ENCODE measurements around the gene CIT. TPM values are rescaled to one million over a fixed set of nuclear protein-coding genes. Genes with fewer than 3 reads are reported as not detected.

CIT gene
- total and polyA plus RNA-seq, 12 donors, result 4.3 to 65.9 (median 18.9) TPM

DNA sequence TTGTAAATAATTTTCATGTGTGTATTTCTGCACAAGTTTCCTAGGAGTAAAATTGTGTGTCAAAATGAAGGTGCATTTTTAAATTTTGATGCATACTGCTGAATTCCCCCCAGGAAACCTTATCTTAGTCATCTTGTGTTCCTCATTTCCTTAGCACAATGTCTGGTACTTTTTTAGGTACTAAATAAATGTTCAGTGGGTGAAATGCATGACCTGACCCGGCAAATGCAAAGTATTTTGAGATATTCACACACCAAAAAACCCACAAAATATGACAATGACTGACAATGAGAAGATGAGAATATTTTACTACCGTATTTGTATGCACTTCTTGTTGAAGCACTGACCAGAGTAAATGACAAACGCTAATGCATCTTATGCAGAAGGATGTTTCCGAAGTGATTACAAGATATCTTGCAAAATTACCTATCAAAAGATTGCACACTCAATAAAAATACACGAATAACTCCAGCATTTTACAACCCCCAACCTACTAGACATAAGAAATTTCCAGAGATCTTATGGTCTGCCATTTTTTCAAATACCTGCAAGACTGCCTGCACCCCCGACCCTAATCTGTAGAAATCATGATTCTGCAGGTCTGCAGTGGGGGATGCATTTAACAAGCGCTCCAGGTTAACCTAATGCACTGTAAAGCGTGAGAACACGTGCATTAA lies 210.1 kb downstream of the CIT start:
- H3K4me3 ChIP-seq, result peak overlapping the region in 2 of 4 donors; percentile 11 to 80
- 16 to 18% (median 17%) methylated on average over 9 of the region's 9 CpGs for WGBS, 4 donors
- TF ChIP-seq CTCF (IDR thresholded peaks at IDR 0.05) (no peak), POLR2A (IDR thresholded peaks at IDR 0.05) (no peak)

DNA sequence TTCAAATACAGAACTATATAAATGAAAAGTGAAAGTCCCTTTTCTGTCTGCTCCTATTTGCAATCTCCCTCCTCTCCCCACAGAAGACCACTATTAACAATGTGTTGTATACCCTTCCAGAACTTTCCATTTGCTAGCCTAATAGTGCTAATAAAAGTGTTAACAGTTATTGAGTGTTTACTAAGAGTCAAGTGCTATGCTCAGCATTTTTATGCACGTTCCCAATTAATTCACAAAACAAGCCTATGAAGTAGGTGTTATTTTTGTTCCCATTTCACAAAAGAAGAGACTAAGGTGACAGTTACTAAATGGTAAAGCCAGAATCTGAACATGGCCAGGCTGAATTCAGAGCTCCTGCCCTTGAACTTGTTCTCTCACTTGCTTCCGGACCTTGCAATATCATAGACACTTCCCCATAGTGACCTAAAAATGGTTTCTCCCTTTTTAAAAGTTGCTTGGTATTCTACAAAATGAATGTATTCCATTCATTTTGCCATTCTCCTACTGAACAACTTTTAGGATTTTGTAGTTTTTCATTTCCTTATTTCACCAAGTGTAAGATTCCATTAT lies 210.8 kb downstream of the CIT start:
- intact Hi-C loops (cut with DNase I), result loop anchor here in 1 of 2 donors (10.0 kb wide), 2 partner anchors 118 to 238 kb away; no protein-coding TSS in a partner anchor
- Histone ChIP-seq H3K9me3 (replicated peaks in 1 of 3) (no peaks in the 10 kb centered on the region), H3K4me1 (replicated peaks in 1 of 2) (peaks cover 27 to 46% of the 10 kb centered on the region in 2 donors), H3K27ac (peak overlapping the region in 3 of 5 donors; percentile 31 to 45 (median 45)), H3K36me3 (replicated peaks in 1 of 2) (peaks cover 0 to 7% of the 10 kb centered on the region in 2 donors), H3K27me3 (no peaks in the 10 kb centered on the region), H3K4me3 (no peak overlapping the region)
- no peak for DNase-seq
- 27 to 35% (median 30%) methylated on average over 2 of the region's 2 CpGs for WGBS, 4 donors
- no peak for TF ChIP-seq POLR2A (IDR thresholded peaks at IDR 0.05)
- no peak for TF ChIP-seq CTCF (IDR thresholded peaks at IDR 0.05)

More for the DNA sequence above, 210.1 kb downstream of the CIT start:
- no peak for DNase-seq
- Histone ChIP-seq H3K9me3 (replicated peaks in 1 of 3) (no peaks in the 10 kb centered on the region), H3K27ac (peak overlapping the region in 2 of 5 donors; percentile 90 to 94), H3K27me3 (no peaks in the 10 kb centered on the region), H3K36me3 (replicated peaks in 1 of 2) (peaks cover 0 to 11% of the 10 kb centered on the region in 2 donors), H3K4me1 (replicated peaks in 1 of 2) (peaks cover 27 to 46% of the 10 kb centered on the region in 2 donors)
- intact Hi-C loops (cut with DNase I), result loop anchor here in 1 of 2 donors (10.0 kb wide), 2 partner anchors 118 to 238 kb away; no protein-coding TSS in a partner anchor

- peak in 1 of 7 donors; percentile 17 for DNase-seq
- Histone ChIP-seq H3K36me3 (replicated peaks in 1 of 2) (peaks cover 0 to under 1% of the 10 kb centered on the region in 2 donors), H3K27me3 (no peaks in the 10 kb centered on the region), H3K27ac (peak overlapping the region in 1 of 5 donors; percentile 5), H3K4me1 (replicated peaks in 1 of 2) (peaks cover 27 to 40% of the 10 kb centered on the region in 2 donors), H3K9me3 (replicated peaks in 1 of 3) (no peaks in the 10 kb centered on the region), H3K4me3 (no peak overlapping the region)
- TF ChIP-seq CTCF (IDR thresholded peaks at IDR 0.05) (no peak), POLR2A (IDR thresholded peaks at IDR 0.05) (no peak)
- intact Hi-C loops (cut with DNase I), result loop anchor here in 1 of 2 donors (10.0 kb wide), 2 partner anchors 119 to 239 kb away; no protein-coding TSS in a partner anchor
- 72 to 79% (median 74%) methylated on average over 4 of the region's 4 CpGs for whole genome bisulfite sequencing, 4 donors
Measured at GRCh38 chr12:119665164-119665929, 211.8 kb downstream of the CIT start.

DNA sequence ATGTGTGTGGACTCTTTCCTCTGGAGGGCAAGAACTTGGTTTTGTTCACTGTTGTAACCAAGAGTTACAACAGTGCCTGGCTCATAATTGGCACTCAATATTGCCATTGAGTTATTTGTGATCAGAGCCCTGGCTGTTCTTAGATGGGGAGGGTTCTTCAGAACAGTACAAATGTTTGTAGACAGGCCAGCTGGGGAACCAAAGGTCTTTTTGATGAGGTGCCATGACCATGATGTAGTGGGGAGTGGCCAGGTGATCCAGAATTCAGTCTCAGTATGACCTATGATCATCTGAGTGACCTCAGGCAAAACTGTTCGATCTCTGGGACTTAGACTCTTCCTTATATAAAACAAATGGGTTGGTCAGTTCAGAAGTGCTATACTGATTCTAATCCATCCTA lies 212.5 kb downstream of the CIT start:
- intact Hi-C loops (cut with DNase I), result loop anchor here in 1 of 2 donors (10.0 kb wide), 2 partner anchors 120 to 240 kb away; no protein-coding TSS in a partner anchor
- WGBS, 4 donors, result 76 to 100% (median 85%) methylated on average over 1 of the region's 1 CpG

More for the DNA sequence above, 212.5 kb downstream of the CIT start:
- no peak for TF ChIP-seq CTCF (IDR thresholded peaks at IDR 0.05)
- TF ChIP-seq POLR2A (IDR thresholded peaks at IDR 0.05), result no peak
- Histone ChIP-seq H3K36me3 (replicated peaks in 1 of 2) (no peaks in the 10 kb centered on the region), H3K4me1 (replicated peaks in 1 of 2) (peaks cover 20 to 33% of the 10 kb centered on the region in 2 donors), H3K4me3 (no peak overlapping the region), H3K27me3 (no peaks in the 10 kb centered on the region), H3K27ac (no peak overlapping the region), H3K9me3 (replicated peaks in 1 of 3) (no peaks in the 10 kb centered on the region)
- DNase-seq, result no peak

All from adrenal gland (tissue), 12 donors.